ENCODE measurements around the gene RPS6KA5.

RPS6KA5 gene

GRCh38 chr14:90900476-90901083 is 159.9 kb downstream of the RPS6KA5 start:
- DNase-seq (ENCODE audit: low read depth), result no peak
- no peak overlapping the region for H3K4me3 ChIP-seq (ENCODE audit: control insufficient read depth, low read depth, low read length)
- peak; percentile 19 for TF ChIP-seq CTCF (IDR thresholded peaks at IDR 0.05; ENCODE audit: control insufficient read depth, insufficient read depth, low read depth, low read length, missing control alignments)

GRCh38 chr14:90897022-90897421 is 163.4 kb downstream of the RPS6KA5 start:
- no peak for DNase-seq (ENCODE audit: low read depth)
- TF ChIP-seq CTCF (IDR thresholded peaks at IDR 0.05; ENCODE audit: control insufficient read depth, insufficient read depth, low read depth, low read length, missing control alignments), result no peak
- no peak overlapping the region for H3K4me3 ChIP-seq (ENCODE audit: control insufficient read depth, low read depth, low read length)

- TF ChIP-seq CTCF (IDR thresholded peaks at IDR 0.05; ENCODE audit: control insufficient read depth, insufficient read depth, low read depth, low read length, missing control alignments), result no peak
- DNase-seq (ENCODE audit: low read depth), result no peak
- H3K4me3 ChIP-seq (ENCODE audit: control insufficient read depth, low read depth, low read length), result no peak overlapping the region
Measured at GRCh38 chr14:90894241-90894640, 166.2 kb downstream of the RPS6KA5 start.

GRCh38 chr14:90893510-90893909 is 166.9 kb downstream of the RPS6KA5 start:
- DNase-seq (ENCODE audit: low read depth), result no peak
- TF ChIP-seq CTCF (IDR thresholded peaks at IDR 0.05; ENCODE audit: control insufficient read depth, insufficient read depth, low read depth, low read length, missing control alignments), result no peak

GRCh38 chr14:90892970-90893369 is 167.5 kb downstream of the RPS6KA5 start:
- no peak for DNase-seq (ENCODE audit: low read depth)
- TF ChIP-seq CTCF (IDR thresholded peaks at IDR 0.05; ENCODE audit: control insufficient read depth, insufficient read depth, low read depth, low read length, missing control alignments), result no peak
- no peak overlapping the region for H3K4me3 ChIP-seq (ENCODE audit: control insufficient read depth, low read depth, low read length)

More at GRCh38 chr14:90893510-90893909, 166.9 kb downstream of the RPS6KA5 start:
- no peak overlapping the region for H3K4me3 ChIP-seq (ENCODE audit: control insufficient read depth, low read depth, low read length)

GRCh38 chr14:90891326-90891725 is 169.1 kb downstream of the RPS6KA5 start:
- DNase-seq (ENCODE audit: low read depth), result no peak
- no peak overlapping the region for H3K4me3 ChIP-seq (ENCODE audit: control insufficient read depth, low read depth, low read length)
- TF ChIP-seq CTCF (IDR thresholded peaks at IDR 0.05; ENCODE audit: control insufficient read depth, insufficient read depth, low read depth, low read length, missing control alignments), result no peak

All from AG09309 (cell line).